ENCODE measurements around the gene NEDD4.

NEDD4 gene

GRCh38 chr15:55992769-55993110, 672 bp downstream of the NEDD4 start:
- peak overlapping the region; percentile 58 for H3K4me2 ChIP-seq
- no peak overlapping the region for H3K27ac ChIP-seq
- no peak for TF ChIP-seq CTCF (conservative IDR thresholded peaks at IDR 0.05; ENCODE audit: low read depth, low read length)
- peak overlapping the region; percentile 65; the same call in 1 of the 2 replicates for H3K9ac ChIP-seq
- H2AFZ ChIP-seq (ENCODE audit: low read depth): peak overlapping the region; percentile 96
- no peaks in the 10 kb centered on the region for H3K36me3 ChIP-seq (ENCODE audit: insufficient read depth)
- H4K20me1 ChIP-seq (ENCODE audit: insufficient read depth): no peaks in the 10 kb centered on the region
- peaks cover 10% of the 10 kb centered on the region for H3K4me1 ChIP-seq (ENCODE audit: low read depth, poor library complexity, severe bottlenecking)
- no peaks in the 10 kb centered on the region for H3K79me2 ChIP-seq (ENCODE audit: insufficient read depth, low read depth)
- H3K27me3 ChIP-seq (ENCODE audit: insufficient read depth, low read depth): no peaks in the 10 kb centered on the region
- H3K4me3 ChIP-seq (IDR thresholded peaks at IDR 0.05; ENCODE audit: insufficient read depth, low read depth, low read length): no peak overlapping the region

- Histone ChIP-seq H3K9ac (no peak overlapping the region), H4K20me1 (ENCODE audit: insufficient read depth) (no peaks in the 10 kb centered on the region), H3K36me3 (ENCODE audit: insufficient read depth) (no peaks in the 10 kb centered on the region), H3K4me2 (peak overlapping the region; percentile 58), H3K27ac (no peak overlapping the region), H3K4me1 (ENCODE audit: low read depth, poor library complexity, severe bottlenecking) (peaks cover 10% of the 10 kb centered on the region), H3K4me3 (IDR thresholded peaks at IDR 0.05; ENCODE audit: insufficient read depth, low read depth, low read length) (no peak overlapping the region), H3K79me2 (ENCODE audit: insufficient read depth, low read depth) (no peaks in the 10 kb centered on the region), H2AFZ (ENCODE audit: low read depth) (peak overlapping the region; percentile 96), H3K27me3 (ENCODE audit: insufficient read depth, low read depth) (no peaks in the 10 kb centered on the region)
- TF ChIP-seq CTCF (conservative IDR thresholded peaks at IDR 0.05; ENCODE audit: low read depth, low read length): no peak
These were observed 1.3 kb downstream of the NEDD4 start for GRCh38 chr15:55991802-55992768.

- Histone ChIP-seq H4K20me1 (ENCODE audit: insufficient read depth) (no peaks in the 10 kb centered on the region), H2AFZ (ENCODE audit: low read depth) (no peak overlapping the region), H3K4me1 (ENCODE audit: low read depth, poor library complexity, severe bottlenecking) (peaks cover 10% of the 10 kb centered on the region), H3K4me3 (IDR thresholded peaks at IDR 0.05; ENCODE audit: insufficient read depth, low read depth, low read length) (no peak overlapping the region), H3K36me3 (ENCODE audit: insufficient read depth) (no peaks in the 10 kb centered on the region), H3K79me2 (ENCODE audit: insufficient read depth, low read depth) (no peaks in the 10 kb centered on the region), H3K27me3 (ENCODE audit: insufficient read depth, low read depth) (no peaks in the 10 kb centered on the region), H3K9ac (no peak overlapping the region), H3K27ac (no peak overlapping the region), H3K4me2 (no peak overlapping the region)
- TF ChIP-seq CTCF (conservative IDR thresholded peaks at IDR 0.05; ENCODE audit: low read depth, low read length): no peak
These were observed 2.4 kb downstream of the NEDD4 start for GRCh38 chr15:55990998-55991397.

GRCh38 chr15:55990516-55990915, 2.9 kb downstream of the NEDD4 start:
- H3K36me3 ChIP-seq (ENCODE audit: insufficient read depth): no peaks in the 10 kb centered on the region
- H4K20me1 ChIP-seq (ENCODE audit: insufficient read depth): no peaks in the 10 kb centered on the region
- no peaks in the 10 kb centered on the region for H3K27me3 ChIP-seq (ENCODE audit: insufficient read depth, low read depth)
- peaks cover 10% of the 10 kb centered on the region for H3K4me1 ChIP-seq (ENCODE audit: low read depth, poor library complexity, severe bottlenecking)
- no peak overlapping the region for H3K27ac ChIP-seq
- no peaks in the 10 kb centered on the region for H3K79me2 ChIP-seq (ENCODE audit: insufficient read depth, low read depth)
- H2AFZ ChIP-seq (ENCODE audit: low read depth): no peak overlapping the region
- H3K4me2 ChIP-seq: no peak overlapping the region
- TF ChIP-seq CTCF (conservative IDR thresholded peaks at IDR 0.05; ENCODE audit: low read depth, low read length): no peak
- no peak overlapping the region for H3K4me3 ChIP-seq (IDR thresholded peaks at IDR 0.05; ENCODE audit: insufficient read depth, low read depth, low read length)
- no peak overlapping the region for H3K9ac ChIP-seq
